ENCODE data around the gene PPP1R9B.

Gene PPP1R9B

GRCh38 chr17:50192618-50193291 is 42.3 kb upstream of the PPP1R9B start:
- Histone ChIP-seq H3K4me3 (ENCODE audit: low read depth in 1 of 2, low read length in 2 of 2) (no peak overlapping the region), H3K4me1 (ENCODE audit: control insufficient read depth in 1 of 2, insufficient read depth in 2 of 2, low read length in 2 of 2) (peaks cover 5 to 58% of the 10 kb centered on the region in 2 donors), H3K36me3 (ENCODE audit: control insufficient read depth in 1 of 2, insufficient read depth in 2 of 2, low read length in 2 of 2) (peaks cover 71 to 98% of the 10 kb centered on the region in 2 donors), H3K27ac (ENCODE audit: low read length) (no peak overlapping the region), H3K27me3 (ENCODE audit: low read depth, low read length) (no peaks in the 10 kb centered on the region), H3K9me3 (ENCODE audit: control insufficient read depth in 1 of 2, low read length in 2 of 2) (no peaks in the 10 kb centered on the region)

- no peak overlapping the region for H3K27ac ChIP-seq (ENCODE audit: low read length)
- H3K36me3 ChIP-seq (ENCODE audit: control insufficient read depth in 1 of 2, insufficient read depth in 2 of 2, low read length in 2 of 2) = peaks cover 71 to 97% of the 10 kb centered on the region in 2 donors
Observed at GRCh38 chr17:50192144-50192617, 41.7 kb upstream of the PPP1R9B start.

GRCh38 chr17:50191359-50192143 is 41.1 kb upstream of the PPP1R9B start:
- Histone ChIP-seq H3K27ac (ENCODE audit: low read length) (no peak overlapping the region), H3K9me3 (ENCODE audit: control insufficient read depth in 1 of 2, low read length in 2 of 2) (no peaks in the 10 kb centered on the region), H3K27me3 (ENCODE audit: low read depth, low read length) (no peaks in the 10 kb centered on the region), H3K36me3 (ENCODE audit: control insufficient read depth in 1 of 2, insufficient read depth in 2 of 2, low read length in 2 of 2) (peaks cover 68 to 97% of the 10 kb centered on the region in 2 donors), H3K4me1 (ENCODE audit: control insufficient read depth in 1 of 2, insufficient read depth in 2 of 2, low read length in 2 of 2) (peaks cover 0 to 47% of the 10 kb centered on the region in 2 donors), H3K4me3 (ENCODE audit: low read depth in 1 of 2, low read length in 2 of 2) (no peak overlapping the region)

More at GRCh38 chr17:50192144-50192617, 41.7 kb upstream of the PPP1R9B start:
- H3K4me1 ChIP-seq (ENCODE audit: control insufficient read depth in 1 of 2, insufficient read depth in 2 of 2, low read length in 2 of 2) = peaks cover 0 to 53% of the 10 kb centered on the region in 2 donors
- H3K9me3 ChIP-seq (ENCODE audit: control insufficient read depth in 1 of 2, low read length in 2 of 2) = no peaks in the 10 kb centered on the region
- no peak overlapping the region for H3K4me3 ChIP-seq (ENCODE audit: low read depth in 1 of 2, low read length in 2 of 2)
- H3K27me3 ChIP-seq (ENCODE audit: low read depth, low read length) = no peaks in the 10 kb centered on the region

- Histone ChIP-seq H3K36me3 (ENCODE audit: control insufficient read depth in 1 of 2, insufficient read depth in 2 of 2, low read length in 2 of 2) (peaks cover 62 to 97% of the 10 kb centered on the region in 2 donors), H3K27me3 (ENCODE audit: low read depth, low read length) (no peaks in the 10 kb centered on the region), H3K27ac (ENCODE audit: low read length) (no peak overlapping the region)
Observed at GRCh38 chr17:50190603-50191358, 40.3 kb upstream of the PPP1R9B start.

GRCh38 chr17:50190293-50190602 is 39.8 kb upstream of the PPP1R9B start:
- H3K9me3 ChIP-seq (ENCODE audit: control insufficient read depth in 1 of 2, low read length in 2 of 2) = no peaks in the 10 kb centered on the region
- H3K4me1 ChIP-seq (ENCODE audit: control insufficient read depth in 1 of 2, insufficient read depth in 2 of 2, low read length in 2 of 2) = peaks cover 0 to 54% of the 10 kb centered on the region in 2 donors
- H3K36me3 ChIP-seq (ENCODE audit: control insufficient read depth in 1 of 2, insufficient read depth in 2 of 2, low read length in 2 of 2) = peaks cover 62 to 96% of the 10 kb centered on the region in 2 donors
- H3K4me3 ChIP-seq (ENCODE audit: low read depth in 1 of 2, low read length in 2 of 2) = no peak overlapping the region
- H3K27me3 ChIP-seq (ENCODE audit: low read depth, low read length) = no peaks in the 10 kb centered on the region
- no peak overlapping the region for H3K27ac ChIP-seq (ENCODE audit: low read length)

More at GRCh38 chr17:50190603-50191358, 40.3 kb upstream of the PPP1R9B start:
- H3K4me3 ChIP-seq (ENCODE audit: low read depth in 1 of 2, low read length in 2 of 2) = no peak overlapping the region
- H3K4me1 ChIP-seq (ENCODE audit: control insufficient read depth in 1 of 2, insufficient read depth in 2 of 2, low read length in 2 of 2) = peaks cover 0 to 52% of the 10 kb centered on the region in 2 donors
- H3K9me3 ChIP-seq (ENCODE audit: control insufficient read depth in 1 of 2, low read length in 2 of 2) = no peaks in the 10 kb centered on the region

- Histone ChIP-seq H3K27ac (ENCODE audit: low read length) (no peak overlapping the region), H3K4me3 (ENCODE audit: low read depth in 1 of 2, low read length in 2 of 2) (no peak overlapping the region), H3K36me3 (ENCODE audit: control insufficient read depth in 1 of 2, insufficient read depth in 2 of 2, low read length in 2 of 2) (peaks cover 56 to 94% of the 10 kb centered on the region in 2 donors), H3K9me3 (ENCODE audit: control insufficient read depth in 1 of 2, low read length in 2 of 2) (no peaks in the 10 kb centered on the region), H3K27me3 (ENCODE audit: low read depth, low read length) (no peaks in the 10 kb centered on the region), H3K4me1 (ENCODE audit: control insufficient read depth in 1 of 2, insufficient read depth in 2 of 2, low read length in 2 of 2) (peaks cover 0 to 58% of the 10 kb centered on the region in 2 donors)
Observed at GRCh38 chr17:50189550-50190292, 39.2 kb upstream of the PPP1R9B start.

- Histone ChIP-seq H3K4me1 (ENCODE audit: control insufficient read depth in 1 of 2, insufficient read depth in 2 of 2, low read length in 2 of 2) (peaks cover 0 to 59% of the 10 kb centered on the region in 2 donors), H3K27me3 (ENCODE audit: low read depth, low read length) (no peaks in the 10 kb centered on the region), H3K4me3 (ENCODE audit: low read depth in 1 of 2, low read length in 2 of 2) (no peak overlapping the region), H3K27ac (ENCODE audit: low read length) (no peak overlapping the region), H3K9me3 (ENCODE audit: control insufficient read depth in 1 of 2, low read length in 2 of 2) (no peaks in the 10 kb centered on the region), H3K36me3 (ENCODE audit: control insufficient read depth in 1 of 2, insufficient read depth in 2 of 2, low read length in 2 of 2) (peaks cover 53 to 88% of the 10 kb centered on the region in 2 donors)
Observed at GRCh38 chr17:50188921-50189549, 38.6 kb upstream of the PPP1R9B start.

- Histone ChIP-seq H3K36me3 (ENCODE audit: control insufficient read depth in 1 of 2, insufficient read depth in 2 of 2, low read length in 2 of 2) (peaks cover 52 to 83% of the 10 kb centered on the region in 2 donors), H3K9me3 (ENCODE audit: control insufficient read depth in 1 of 2, low read length in 2 of 2) (no peaks in the 10 kb centered on the region), H3K4me1 (ENCODE audit: control insufficient read depth in 1 of 2, insufficient read depth in 2 of 2, low read length in 2 of 2) (peaks cover 0 to 59% of the 10 kb centered on the region in 2 donors), H3K4me3 (ENCODE audit: low read depth in 1 of 2, low read length in 2 of 2) (no peak overlapping the region), H3K27ac (ENCODE audit: low read length) (no peak overlapping the region), H3K27me3 (ENCODE audit: low read depth, low read length) (no peaks in the 10 kb centered on the region)
Observed at GRCh38 chr17:50188531-50188920, 38.0 kb upstream of the PPP1R9B start.

- H3K27ac ChIP-seq (ENCODE audit: low read length) = no peak overlapping the region
- H3K9me3 ChIP-seq (ENCODE audit: control insufficient read depth in 1 of 2, low read length in 2 of 2) = no peaks in the 10 kb centered on the region
- peaks cover 50 to 79% of the 10 kb centered on the region in 2 donors for H3K36me3 ChIP-seq (ENCODE audit: control insufficient read depth in 1 of 2, insufficient read depth in 2 of 2, low read length in 2 of 2)
Observed at GRCh38 chr17:50187751-50188530, 37.5 kb upstream of the PPP1R9B start.

GRCh38 chr17:50187394-50187725 is 36.9 kb upstream of the PPP1R9B start:
- H3K9me3 ChIP-seq (ENCODE audit: control insufficient read depth in 1 of 2, low read length in 2 of 2) = no peaks in the 10 kb centered on the region
- no peak overlapping the region for H3K4me3 ChIP-seq (ENCODE audit: low read depth in 1 of 2, low read length in 2 of 2)
- peaks cover 44 to 73% of the 10 kb centered on the region in 2 donors for H3K36me3 ChIP-seq (ENCODE audit: control insufficient read depth in 1 of 2, insufficient read depth in 2 of 2, low read length in 2 of 2)
- H3K27ac ChIP-seq (ENCODE audit: low read length) = no peak overlapping the region
- H3K4me1 ChIP-seq (ENCODE audit: control insufficient read depth in 1 of 2, insufficient read depth in 2 of 2, low read length in 2 of 2) = peaks cover 0 to 53% of the 10 kb centered on the region in 2 donors
- H3K27me3 ChIP-seq (ENCODE audit: low read depth, low read length) = no peaks in the 10 kb centered on the region

More at GRCh38 chr17:50187751-50188530, 37.5 kb upstream of the PPP1R9B start:
- Histone ChIP-seq H3K27me3 (ENCODE audit: low read depth, low read length) (no peaks in the 10 kb centered on the region), H3K4me1 (ENCODE audit: control insufficient read depth in 1 of 2, insufficient read depth in 2 of 2, low read length in 2 of 2) (peaks cover 0 to 59% of the 10 kb centered on the region in 2 donors), H3K4me3 (ENCODE audit: low read depth in 1 of 2, low read length in 2 of 2) (no peak overlapping the region)
